GDM1 (cell line): ENCODE data around the gene FMN2.
"Not testable (repeated sequence)": the region's sequence is repeated elsewhere in the genome, so short reads cannot be mapped to it uniquely, and the experiment has no call there.

Source experiments
- DNase-seq: peaks from one replicate; lab custom pipeline; 2025; lab: John Stamatoyannopoulos, UW

FMN2 gene

DNA sequence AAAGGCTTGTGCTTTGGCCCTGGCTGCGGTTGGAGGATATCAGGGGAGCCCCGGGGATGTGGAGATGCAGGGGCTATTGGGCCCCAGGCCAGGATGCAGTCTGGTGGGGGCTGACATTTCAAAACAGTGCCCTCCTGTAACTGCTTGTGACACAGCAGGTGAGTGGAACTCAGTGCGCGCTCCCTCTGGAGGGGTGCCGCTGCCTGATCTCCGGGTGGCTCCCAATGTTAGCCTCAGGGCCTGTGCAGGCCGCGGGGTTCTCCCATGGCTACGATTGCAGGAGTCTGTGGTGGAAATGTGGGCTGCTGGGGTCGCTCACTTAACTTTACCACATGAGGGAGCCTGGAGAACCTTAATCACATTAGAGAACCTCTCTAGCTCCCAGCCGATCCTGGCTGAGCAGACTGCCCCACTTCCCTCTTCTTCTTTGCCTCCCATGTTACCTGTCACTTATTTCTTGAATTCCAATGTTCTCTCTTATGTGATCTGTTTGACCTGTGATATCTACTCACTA lies 163.2 kb downstream of the FMN2 start:
- no peak for DNase-seq

- no peak for DNase-seq
Measured at GRCh38 chr1:240255922-240256321, 164.2 kb downstream of the FMN2 start.

DNA sequence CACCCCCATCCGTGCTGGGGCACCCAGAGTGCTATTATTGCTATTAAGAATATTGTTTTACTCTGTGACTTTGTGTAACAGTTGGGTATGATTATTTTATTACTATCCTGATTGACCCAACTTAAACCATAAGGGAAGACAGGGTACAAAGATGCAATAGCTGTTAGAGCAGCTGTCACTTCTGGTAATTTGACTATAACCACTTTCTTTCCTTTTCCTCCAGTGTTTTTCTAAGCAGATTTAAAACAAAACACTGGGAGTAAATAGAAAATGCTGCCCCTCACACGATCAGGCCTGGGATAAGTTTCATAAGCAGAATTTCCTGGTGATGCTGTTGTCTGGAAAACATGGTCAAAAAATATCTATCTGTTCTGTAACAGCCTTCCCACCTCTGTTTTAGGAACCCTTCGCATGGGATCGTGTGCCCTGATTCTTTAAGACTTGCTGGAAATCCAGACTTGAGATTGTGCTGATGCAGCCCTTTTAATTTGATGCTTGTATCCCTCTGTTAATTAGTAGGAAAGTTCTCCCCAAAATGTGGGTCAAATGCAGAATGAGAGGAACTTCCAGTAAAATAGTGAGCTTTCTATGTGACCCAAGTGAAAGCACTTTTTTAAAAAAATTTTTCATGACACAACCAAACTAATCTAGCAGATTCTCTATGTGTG lies 165.3 kb downstream of the FMN2 start:
- DNase-seq = no peak

DNA sequence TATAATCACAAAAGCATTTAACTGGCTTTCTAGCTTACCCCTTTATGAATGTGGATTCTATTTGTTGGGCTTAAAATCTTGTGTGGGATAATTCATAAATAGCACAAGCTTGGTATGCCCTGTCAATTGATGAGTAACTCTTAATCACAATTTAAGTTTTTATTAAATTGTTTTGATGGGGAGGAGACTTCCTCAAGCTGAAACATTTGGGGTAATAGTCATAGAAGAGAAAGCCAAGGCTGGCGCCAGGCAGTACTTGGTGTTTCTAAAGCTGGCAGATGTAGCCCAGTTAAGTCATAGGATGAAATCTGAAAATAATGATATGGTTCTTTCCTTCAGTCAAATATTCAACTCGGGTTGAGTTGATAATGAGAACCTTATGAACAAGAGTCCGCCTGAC lies 167.2 kb downstream of the FMN2 start:
- no peak for DNase-seq

GRCh38 chr1:240264494-240264893 lies 172.8 kb downstream of the FMN2 start:
- not testable (repeated sequence) for DNase-seq

GRCh38 chr1:240271081-240271480 lies 179.4 kb downstream of the FMN2 start:
- no peak for DNase-seq

- no peak for DNase-seq
Measured at GRCh38 chr1:240274569-240274968, 182.9 kb downstream of the FMN2 start.

DNA sequence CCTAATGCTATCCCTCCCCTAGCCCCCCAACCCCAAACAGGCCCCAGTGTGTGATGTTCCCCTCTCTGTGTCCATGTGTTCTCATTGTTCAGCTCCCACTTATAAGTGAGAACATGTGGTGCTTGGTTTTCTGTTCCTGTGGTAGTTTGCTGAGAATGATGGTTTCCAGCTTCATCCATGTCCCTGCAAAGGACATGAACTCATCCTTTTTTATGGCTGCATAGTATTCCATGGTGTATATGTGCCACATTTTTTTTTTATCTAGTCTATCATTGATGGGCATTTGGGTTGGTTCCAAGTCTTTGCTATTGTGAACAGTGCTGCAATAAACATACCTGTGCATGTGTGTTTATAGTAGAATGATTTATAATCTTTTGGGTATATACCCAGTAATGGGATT lies 183.5 kb downstream of the FMN2 start:
- not testable (repeated sequence) for DNase-seq

DNA sequence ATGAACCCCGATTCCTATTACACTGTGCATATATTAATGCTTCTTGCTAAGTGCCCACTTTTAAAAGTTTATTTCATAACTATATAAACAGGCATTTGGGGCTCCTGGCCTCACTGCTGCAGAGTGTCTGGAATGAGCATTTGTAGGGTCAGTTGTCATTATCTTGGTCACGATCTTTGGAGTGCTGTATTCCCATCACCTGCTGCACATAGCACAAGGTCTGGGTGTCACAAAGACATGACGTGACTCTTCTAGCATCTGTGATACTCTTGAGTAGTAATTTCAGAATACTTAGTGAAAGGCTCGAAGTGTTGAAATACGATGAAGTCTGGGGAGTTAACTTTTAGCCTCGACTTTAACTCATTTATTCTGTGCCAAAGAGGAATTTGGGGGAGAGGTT lies 186.4 kb downstream of the FMN2 start:
- DNase-seq = no peak

GRCh38 chr1:240280560-240281322 lies 189.1 kb downstream of the FMN2 start:
- DNase-seq = no peak

DNA sequence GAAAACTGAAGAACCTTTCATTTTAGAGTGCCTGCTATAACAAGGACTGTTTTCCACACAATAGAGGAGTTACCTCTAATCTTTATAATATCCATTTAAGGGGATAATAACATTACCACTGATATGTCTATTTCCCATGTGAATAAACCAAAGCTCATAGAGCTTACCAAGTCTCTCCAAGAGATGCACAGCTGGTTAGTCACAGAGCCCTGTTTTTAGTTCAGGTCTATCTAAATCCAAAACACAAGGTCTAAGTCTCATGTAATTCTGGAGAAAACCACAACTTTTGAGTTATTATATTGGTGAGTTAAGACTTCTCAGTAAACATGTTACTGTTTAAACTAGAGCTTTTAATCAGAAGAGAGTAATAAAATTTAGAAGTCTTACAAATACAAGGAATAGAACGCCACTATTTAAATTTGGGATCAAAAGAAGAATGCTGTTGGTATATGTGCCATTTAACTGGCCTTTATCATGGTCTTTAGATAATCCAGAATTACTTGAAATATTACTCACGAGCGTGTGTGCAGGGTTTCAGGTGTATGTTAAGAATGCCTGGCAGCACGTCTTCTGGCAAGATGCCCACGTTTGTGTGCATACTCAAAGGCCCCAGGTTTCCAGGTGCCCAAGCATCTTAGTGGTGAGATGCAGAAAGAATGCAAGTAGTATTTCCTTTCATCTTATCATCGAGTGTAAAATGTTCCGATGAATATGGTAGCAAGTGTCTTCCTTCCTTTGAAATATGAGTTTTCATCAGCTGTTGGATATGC lies 190.6 kb downstream of the FMN2 start:
- no peak for DNase-seq

GRCh38 chr1:240284656-240285414 lies 193.2 kb downstream of the FMN2 start:
- no peak for DNase-seq

- no peak for DNase-seq
Measured at GRCh38 chr1:240285540-240285939, 193.9 kb downstream of the FMN2 start.

GRCh38 chr1:240287722-240288121 lies 196.0 kb downstream of the FMN2 start:
- DNase-seq = no peak

GRCh38 chr1:240293706-240294105 lies 202.0 kb downstream of the FMN2 start:
- DNase-seq = no peak

- DNase-seq = no peak
Measured at GRCh38 chr1:240294566-240294965, 202.9 kb downstream of the FMN2 start.

- no peak for DNase-seq
Measured at GRCh38 chr1:240295811-240296210, 204.1 kb downstream of the FMN2 start.

DNA sequence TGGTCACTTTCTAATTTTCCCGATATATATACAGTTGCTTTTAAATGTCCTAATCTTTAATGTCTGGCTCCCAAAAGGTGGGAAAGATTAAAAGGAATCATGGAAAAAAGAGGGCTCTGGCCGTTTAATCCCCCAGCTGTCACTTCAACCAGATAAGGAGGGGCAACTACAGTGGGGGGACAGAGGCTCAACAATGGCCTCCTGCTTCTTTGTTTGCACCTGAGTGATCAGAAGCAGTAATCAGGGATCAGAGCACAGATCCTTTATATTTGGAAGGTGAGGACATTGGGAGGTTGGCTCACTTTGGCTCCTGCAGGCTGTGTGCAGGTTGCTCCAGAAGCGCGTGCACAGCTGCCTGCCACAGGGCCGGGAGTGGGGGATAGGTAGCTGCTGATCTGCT lies 212.8 kb downstream of the FMN2 start:
- DNase-seq = no peak

DNA sequence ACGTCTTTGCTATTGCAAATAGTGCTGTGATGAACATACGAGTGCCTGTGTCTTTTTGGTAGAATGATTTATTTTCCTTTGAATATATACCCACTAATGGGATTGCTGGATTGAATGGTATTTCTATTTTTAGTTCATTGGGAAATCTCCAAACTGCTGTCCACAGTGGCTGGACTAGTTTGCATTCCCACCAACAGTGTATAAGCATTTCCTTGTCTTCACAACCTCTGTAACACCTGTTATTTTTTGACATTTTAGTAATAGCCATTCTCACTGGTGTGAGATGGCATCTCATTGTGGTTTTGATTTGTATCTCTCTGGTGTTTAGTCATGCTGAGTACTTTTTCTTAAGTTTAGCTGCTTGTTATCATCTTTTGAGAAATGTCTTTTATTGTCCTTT lies 215.0 kb downstream of the FMN2 start:
- no peak for DNase-seq

GRCh38 chr1:240308096-240308495 lies 216.4 kb downstream of the FMN2 start:
- DNase-seq = no peak

- DNase-seq = no peak
Measured at GRCh38 chr1:240309769-240310168, 218.1 kb downstream of the FMN2 start.
